HG03457 (cell line): ENCODE data around the gene GPR146.

Experiments used
- ATAC-seq: cut with Tn5 transposase; IDR thresholded peaks from one replicate; pipeline ENCODE4 v1.9.1; 2021; ENCODE audit warnings: moderate number of reproducible peaks; ENCODE audit not compliant: unreplicated experiment

GPR146 gene

DNA sequence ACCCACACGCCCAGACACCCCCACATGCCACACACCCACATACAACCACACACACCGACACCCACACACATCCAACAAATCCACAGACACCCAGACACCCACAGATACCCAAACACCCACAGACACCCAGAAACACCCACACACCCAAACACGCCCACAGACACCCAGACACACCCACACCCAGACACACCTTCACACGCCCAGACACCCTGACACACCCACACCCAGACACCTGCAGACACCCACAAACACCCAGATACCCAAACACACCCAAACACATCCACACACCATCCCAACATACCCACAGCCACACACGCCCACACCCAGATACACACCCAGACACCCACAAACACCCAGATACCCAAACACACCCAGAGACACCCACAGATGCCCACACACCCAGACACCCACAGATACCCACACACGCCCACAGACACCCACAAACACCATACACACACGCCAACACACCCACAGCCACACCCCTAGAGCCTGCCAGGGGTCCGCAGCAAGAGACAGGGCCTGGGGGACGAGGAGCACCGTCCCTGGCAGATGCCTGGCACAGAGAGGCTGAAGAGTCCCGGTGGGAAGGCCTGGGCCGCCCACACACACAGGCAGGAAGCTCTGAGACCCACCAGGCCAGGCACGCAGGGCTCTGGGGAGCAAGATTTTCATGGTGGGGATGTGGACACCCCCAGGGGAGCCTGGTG lies 32.9 kb upstream of the GPR146 start:
- no peak for ATAC-seq

DNA sequence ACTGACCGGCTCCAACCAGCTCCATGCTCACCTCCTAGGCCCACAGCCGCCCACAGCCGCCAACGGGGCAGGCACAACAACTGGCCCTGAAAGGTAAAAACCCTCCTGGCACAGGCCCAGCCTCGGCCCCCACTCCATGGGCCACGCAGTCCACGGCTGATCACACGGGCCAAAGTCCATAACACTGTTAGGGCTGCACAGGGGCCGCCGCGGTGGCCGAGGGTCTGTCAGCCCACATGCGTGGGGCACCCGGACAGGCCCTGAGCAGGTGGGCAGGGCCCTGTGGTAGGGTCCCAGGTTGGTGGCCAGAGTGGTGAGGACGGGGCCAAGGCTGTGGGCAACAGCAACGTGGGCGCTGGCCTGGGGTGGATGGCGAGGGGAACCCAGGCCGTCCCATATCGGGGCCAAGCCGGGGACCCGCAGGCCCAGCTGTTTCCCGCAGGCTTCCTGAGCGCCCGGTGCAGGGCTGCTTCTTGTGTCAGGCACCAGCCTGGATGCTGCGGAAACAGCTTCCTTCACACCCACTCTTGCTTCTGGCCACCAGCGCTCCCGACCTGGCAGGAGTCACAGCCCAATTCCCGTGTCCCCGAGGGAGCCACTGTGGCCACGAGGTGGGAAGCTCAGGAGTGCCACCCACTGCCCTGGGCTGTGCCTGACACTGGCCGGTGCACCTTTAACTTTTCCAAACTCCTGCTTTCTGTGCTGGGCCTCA lies 32.2 kb upstream of the GPR146 start:
- ATAC-seq, result no peak

DNA sequence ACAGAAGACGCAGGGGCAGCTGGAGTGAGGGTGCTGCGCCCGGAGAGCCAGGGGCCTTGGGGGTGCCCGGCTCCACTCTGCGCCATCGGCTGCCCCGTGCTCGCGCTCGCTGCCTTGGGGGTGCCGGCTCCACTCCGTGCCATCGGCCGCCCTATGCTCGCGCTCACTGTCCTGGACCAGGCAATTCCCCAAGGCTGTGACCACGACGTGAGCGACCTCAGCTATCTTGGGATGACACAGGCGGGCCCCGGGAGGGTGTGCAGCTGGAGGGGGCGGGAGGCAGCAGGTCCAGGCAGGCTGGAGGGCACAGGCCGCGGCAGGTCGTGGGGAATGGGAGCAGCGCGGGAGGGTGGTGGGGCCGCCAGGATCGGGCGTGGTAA lies 31.6 kb upstream of the GPR146 start:
- ATAC-seq, result no peak

DNA sequence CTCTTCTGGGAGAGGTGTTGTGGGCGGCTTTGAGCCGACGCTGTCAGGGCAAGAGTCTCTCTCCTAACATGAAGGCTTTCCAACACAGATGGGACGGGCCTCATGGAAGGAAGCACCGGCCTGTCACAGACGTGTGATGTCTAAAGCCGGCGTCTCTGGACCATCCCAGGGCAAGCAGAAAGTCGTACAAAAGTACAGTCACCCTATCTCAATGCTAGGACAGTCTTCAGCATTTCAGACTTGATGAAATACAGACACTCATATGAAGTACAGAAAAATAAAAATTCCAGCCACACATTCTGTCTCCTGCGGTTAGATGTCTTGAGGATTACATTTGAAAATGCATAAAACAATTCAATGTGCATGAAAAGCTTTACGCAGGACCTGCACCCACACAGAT lies 30.8 kb upstream of the GPR146 start:
- ATAC-seq, result no peak

DNA sequence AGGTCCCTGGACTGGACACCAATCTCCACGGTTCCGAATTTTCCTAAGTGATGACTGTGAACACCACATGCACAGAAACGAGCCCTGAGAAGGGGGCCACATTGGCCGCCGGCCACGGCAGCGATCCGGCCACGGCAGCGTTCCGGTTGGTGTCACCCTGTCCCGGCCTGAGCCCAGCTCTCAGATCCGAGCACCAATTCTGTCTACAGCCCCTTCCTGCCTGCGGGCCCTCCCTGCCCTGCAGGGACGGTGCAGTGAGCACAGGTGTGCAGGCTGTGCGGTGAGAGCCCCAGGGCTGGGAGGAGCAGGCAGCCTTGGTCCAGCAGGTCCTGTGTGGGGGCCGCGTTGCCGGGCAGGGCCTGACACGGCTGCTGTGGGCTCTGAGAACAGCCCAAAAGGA lies 29.7 kb upstream of the GPR146 start:
- no peak for ATAC-seq

DNA sequence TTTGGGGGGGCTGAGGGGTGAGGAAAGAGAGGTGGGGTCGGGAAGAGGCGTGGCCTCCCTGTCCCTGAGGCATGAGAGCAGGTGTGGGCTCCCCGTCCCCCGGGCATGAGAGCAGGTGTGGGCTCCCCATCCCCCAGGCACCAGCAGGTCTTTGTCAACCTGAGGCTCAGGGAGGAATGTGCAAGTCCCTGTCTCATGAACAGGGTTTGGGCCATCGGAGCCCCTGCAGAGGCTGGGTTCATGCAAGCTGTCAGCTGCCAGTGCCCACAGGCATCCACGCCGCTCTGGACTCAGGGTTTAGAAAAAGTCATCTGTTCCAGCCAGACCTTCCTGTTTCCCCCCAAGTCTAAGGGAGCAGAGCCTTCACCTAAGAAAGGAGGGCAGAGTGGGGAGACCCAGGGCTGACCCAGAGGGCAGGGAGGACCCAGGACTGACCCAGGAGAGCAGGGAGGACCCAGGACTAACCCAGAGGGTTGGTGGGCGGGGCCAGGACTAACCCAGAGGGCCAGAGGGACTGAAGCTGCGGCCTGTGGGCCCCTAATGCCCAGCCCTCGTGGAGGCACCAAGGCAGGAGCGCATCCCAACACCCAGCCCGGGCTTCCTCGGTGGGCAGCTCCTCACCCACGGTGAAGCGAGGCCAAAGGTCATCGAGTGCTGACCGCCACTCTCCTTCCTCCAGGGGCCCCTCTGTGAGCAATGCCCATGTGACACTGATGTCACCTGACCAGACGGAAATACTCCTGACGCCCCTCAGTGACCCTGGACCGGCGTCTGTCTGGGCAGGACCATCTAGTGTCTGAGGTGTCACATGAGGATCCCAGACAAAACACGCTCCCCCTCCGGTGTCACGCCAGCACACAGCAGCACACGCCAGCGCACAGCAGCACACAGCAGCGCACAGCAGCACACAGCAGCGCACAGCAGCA lies 28.9 kb upstream of the GPR146 start:
- ATAC-seq, result no peak

DNA sequence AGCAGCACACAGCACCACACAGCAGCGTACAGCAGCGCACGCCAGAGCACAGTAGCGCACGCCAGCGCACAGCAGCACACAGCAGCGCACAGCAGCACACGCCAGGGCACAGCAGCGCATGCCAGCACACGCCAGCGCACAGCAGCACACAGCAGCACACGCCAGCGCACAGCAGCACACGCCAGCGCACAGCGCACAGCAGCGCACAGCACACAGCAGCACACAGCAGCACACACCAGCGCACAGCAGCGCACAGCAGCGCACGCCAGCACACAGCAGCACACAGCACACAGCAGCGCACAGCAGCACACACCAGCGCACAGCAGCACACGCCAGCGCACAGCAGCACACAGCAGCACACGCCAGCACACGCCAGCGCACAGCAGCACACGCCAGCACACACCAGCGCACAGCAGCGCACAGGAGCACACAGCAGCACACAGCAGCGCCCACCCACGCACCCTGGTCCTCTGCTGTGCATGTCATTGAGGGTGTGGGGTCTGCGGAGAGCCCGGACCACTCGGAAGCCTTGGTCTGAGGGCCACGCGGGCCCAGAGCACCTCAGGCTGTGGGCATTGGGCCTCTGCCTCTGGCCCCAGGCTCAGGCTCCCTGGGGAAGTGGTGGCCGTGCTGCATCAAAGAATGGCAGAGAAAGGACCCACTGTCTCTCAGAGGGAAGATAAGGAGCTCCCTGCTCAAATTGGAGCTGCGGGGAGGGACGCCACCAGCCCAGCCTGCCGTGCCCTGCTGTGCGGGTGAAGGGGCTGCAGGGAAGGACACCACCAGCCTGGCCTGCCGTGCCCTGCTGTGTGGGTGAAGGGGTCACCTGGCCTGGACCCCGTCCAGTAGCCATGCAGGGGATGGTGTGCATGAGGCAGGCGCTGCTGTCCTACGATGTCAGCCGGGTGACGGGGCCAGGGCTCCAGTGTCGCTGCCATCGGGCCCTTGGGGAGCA lies 27.5 kb upstream of the GPR146 start:
- ATAC-seq, result no peak

DNA sequence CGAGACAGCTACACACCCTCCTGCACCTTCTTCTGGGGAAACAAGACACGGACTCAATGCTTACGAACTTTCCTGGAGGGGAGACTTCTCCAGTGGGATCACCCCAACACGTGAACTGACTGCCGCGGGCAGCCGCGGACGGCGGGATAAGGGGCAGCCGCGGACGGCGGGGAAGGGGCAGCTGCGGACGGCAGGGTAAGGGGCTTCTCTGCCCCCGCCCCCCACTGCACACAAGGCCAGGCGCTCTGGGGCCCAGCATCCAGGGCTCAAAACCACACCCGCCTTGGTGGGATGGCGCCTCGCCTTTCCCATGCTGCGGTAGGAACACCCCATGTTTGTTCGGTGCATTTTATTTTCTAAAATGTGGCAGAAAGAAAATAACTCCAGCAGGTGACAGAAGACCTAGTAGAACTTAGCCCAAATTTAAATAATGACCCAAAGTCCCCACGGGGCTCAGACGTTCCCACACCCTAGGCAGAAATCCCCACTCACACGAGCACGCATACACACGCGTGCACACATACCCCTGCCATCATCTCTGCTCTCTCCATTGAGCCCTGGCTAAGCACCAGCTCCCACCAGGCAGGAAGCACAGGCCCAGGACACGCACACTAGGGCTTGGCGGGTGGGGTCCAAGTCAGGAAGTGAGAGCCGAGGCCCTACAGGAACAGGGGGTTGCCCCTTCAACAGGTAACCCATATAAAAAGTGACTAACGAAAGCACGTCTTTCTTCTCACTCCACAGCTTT lies 26.6 kb upstream of the GPR146 start:
- no peak for ATAC-seq

DNA sequence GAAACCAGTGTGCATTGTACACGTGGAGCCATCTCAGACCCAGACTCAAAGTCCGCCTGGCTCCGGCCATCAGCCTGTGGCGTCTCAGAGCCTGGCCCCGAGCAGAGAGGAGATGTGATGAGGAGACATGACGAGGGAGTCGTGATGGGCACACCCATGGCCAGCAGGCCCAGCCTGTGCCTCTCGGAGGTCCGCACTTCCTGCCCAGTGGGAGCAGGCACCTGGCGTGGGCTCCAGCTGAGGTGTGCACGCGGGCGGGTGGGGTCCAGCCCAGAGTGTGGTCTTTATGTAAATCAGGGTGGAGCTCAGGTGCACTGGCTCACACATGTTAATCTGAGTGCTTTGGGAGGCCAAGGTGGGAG lies 26.0 kb upstream of the GPR146 start:
- ATAC-seq, result no peak

DNA sequence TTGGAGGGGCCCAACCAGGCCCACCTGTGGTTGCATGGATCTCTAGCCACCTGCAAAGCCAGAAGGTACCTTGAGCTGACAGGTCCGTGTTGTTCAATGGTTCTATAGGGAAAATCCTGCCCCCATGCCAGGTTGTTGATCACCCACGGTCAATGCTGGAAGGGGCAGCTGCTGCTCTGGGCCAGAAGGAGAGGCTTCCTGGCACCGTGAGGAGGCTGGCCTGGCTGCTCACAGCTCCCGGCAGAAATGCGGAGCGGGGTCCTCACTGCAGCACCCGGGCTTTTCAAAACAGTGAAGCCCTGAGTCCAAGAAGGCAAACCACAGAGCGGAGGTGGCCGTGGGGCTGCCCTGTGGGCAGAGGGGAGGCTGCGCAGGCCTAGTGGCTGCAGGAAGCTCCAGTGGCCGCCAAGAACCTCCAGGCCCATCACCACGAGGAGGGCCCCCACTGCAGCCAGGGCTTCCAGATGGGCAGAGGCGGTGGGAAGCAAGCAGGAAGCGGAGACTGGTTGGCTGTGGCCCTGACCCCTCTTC lies 25.0 kb upstream of the GPR146 start:
- no peak for ATAC-seq

DNA sequence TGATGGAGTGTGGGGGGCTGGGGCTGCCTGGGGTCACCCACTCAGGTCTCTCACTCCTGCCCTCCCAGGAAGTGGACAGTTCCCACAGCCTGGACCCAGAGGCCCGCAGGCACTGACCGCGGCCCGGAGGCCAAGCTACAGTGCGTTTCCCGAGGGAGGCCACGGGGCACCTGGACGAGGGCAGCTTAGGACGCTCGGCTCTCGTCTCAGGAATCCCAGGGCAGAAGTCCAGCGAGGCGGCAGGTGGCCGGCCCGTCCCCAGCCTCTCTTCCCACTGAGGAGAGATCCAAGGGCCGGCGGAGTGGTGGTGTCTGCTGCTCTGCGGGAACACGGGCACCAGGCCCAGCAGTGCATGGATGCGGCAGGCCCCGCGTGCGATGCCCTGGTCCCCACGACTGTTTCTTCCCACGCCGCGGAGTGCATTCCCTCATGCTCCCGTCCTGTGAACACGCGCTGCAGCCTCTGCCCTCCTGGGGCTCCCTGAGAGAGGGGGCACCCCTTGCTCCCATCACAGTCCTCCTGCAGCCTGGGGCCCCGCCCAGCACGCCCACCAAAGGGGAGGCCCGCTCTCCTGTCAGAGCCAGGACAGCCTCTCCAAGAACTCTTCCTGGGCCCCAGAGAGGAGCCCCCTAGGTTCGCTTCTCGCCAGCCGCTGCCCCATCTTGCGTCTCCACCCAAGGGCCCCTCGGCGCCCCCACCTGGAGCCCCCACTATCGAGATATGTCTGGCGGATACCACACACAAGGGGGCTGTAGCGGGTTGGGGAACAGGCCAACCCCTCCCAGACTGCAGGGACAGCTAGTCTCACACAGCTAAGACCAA lies 24.3 kb upstream of the GPR146 start:
- no peak for ATAC-seq

DNA sequence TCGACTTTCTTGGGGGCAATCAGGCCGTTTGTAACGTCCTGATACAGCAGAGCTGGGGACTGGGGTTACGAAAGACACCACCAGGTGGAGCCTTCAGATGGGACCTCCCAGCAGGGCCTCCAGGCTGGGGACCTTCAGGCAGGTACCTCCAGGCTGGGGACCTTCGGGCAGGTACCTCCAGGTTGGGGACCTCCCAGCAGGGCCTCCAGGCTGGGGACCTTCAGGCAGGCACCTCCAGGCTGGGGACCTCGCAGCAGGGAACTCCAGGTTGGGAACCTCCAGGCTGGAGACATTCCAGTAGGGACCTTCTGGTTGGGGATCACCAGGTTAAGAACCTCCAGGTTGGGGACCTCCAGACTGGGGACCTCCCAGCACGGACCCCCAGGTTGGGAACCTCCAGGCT lies 23.5 kb upstream of the GPR146 start:
- ATAC-seq, result no peak

DNA sequence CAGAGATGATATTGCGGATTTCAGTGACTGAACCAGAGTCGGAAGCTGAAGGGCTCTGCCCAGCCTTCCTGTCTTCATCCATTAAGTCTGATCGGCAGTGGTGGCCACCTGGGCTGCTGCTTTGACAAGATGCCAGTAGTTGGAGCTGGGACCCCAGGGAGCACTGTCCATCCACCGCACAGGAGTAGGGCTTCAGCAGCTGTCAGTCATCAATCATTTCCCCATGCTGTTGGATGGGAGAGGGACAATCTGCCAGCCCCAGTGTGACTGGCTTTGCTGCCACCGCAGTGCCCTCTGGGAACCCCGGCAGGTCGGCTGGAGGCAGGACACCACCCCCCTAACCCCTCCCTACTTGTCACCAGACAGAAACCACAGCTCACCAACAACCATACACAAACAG lies 23.0 kb upstream of the GPR146 start:
- no peak for ATAC-seq

DNA sequence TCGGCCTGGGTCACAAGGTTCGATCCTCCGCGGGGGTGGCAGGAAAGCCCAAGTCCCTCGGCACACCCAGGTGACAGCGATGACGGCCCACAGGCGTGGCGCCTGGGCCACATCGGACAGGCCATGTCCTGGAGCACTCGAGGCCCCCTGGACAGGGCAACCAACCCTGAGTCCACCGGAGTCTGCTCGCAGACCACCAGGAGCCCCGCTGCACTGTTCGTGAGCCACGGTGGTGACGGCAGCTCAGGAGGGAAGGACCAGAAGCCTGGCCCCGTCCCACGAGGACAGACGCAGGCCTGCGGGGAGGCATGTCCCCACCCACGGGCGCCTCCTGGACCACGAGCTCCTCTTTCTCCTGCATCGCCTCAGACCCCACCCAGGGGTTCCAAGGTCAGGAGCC lies 22.4 kb upstream of the GPR146 start:
- no peak for ATAC-seq

DNA sequence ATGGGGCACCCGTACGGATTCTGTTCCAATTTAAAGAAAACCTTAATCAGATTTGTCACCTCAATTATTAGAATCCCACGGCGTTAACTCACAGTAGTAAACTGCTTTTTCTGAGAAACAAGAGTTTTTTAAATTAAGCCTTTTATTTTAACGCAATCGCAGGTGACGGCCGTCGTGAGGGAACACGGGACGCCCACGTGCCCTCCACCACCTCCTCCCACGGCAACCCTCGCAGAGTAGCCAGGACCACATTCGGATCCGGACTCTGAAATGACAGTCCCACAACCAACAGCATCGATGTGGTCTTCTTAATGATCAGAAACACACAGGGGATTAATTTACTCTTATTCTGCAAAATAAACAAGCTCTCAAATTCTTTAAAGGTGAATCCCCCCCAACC lies 22.0 kb upstream of the GPR146 start:
- ATAC-seq, result no peak

DNA sequence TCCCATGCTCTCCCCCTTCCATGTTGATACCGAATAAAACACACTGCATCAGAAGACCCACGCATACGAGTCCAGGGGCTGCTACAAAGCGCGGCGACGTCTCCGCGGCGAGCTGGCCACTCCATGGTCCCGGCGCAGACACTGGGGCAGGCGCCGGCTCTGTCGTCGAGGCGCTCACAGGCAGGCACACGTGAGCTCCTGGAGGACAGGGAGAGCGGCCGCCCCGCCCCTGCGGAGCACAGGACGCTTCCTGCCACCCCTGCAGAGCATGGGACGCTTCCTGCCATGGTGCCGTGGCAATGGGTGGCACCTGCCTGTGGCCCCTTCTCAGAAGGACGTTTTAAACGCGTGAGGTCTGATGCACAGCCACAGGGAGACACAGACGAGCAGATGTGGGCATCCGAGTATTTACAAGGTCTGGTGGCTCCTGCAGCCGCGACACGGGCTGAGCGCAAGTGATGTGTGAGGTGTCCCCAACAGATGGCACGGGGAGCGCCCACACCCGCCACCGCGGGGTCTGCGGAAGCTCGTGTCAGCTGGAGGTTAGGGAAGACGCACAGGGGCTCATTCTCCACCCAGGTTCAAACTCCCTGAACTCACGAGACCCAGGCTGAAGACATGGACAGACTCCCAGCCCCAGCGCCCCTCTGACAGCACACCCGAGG lies 21.4 kb upstream of the GPR146 start:
- no peak for ATAC-seq

DNA sequence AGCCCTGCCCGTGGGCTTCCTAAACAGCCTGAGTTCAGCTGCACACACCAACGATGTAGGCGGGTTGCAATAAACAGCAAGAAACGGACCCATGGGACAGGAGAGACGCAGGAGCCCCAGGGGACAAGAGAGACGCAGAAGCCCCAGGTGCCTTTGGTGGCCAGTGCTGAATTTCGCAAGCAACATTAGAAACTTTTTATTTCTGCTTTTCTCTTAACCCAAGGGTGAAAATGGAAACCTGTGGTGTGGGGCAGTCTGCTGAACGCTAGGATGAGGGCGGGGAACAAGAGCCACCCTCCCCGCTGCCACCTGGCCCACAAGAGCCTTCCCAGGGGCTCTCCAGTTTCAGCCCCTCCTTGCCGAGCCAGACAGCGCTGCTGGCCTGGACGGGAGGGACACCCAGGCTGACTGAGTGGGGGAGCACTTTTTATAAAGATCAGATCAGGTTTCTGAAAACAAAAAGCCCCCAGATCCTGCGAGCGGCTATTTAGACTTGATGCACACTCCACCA lies 20.0 kb upstream of the GPR146 start:
- ATAC-seq, result peak; percentile 51
